Osteocyte (in vitro differentiated cells): Measurements from ENCODE around the gene WDR72. TPM values are rescaled to one million over a fixed set of nuclear protein-coding genes. Genes with fewer than 3 reads are reported as not detected.

Experiments used
- DNase-seq: peaks from one replicate; pipeline ENCODE4 v3.0.0; 2021; ENCODE audit warnings: mixed read lengths; ENCODE audit not compliant: unreplicated experiment; ENCODE audit errors: extremely low spot score
- H3K27ac Mint-ChIP-seq: one replicate; pipeline ENCODE4 v1.8.0; 2021; ENCODE audit warnings: mild to moderate bottlenecking, mixed read lengths; ENCODE audit not compliant: unreplicated experiment
- H3K27me3 Mint-ChIP-seq: one replicate; pipeline ENCODE4 v1.8.0; 2021; ENCODE audit warnings: mixed read lengths; ENCODE audit not compliant: unreplicated experiment
- H3K36me3 Mint-ChIP-seq: one replicate; pipeline ENCODE4 v1.8.0; 2021; ENCODE audit warnings: mixed read lengths; ENCODE audit not compliant: unreplicated experiment
- H3K4me1 Mint-ChIP-seq: one replicate; pipeline ENCODE4 v1.8.0; 2021; ENCODE audit warnings: mixed read lengths; ENCODE audit not compliant: unreplicated experiment
- H3K4me3 Mint-ChIP-seq: one replicate; pipeline ENCODE4 v1.8.0; 2021; ENCODE audit warnings: mild to moderate bottlenecking, moderate library complexity, mixed read lengths; ENCODE audit not compliant: unreplicated experiment
- H3K9me3 Mint-ChIP-seq: one replicate; pipeline ENCODE4 v1.8.0; 2021; ENCODE audit warnings: mixed read lengths; ENCODE audit not compliant: unreplicated experiment
- CTCF ChIP-seq: fragments of 200-600 bp; sonication (generic); IDR thresholded peaks from 2 replicates; pipeline ENCODE4 v1.5.0; 2021; ENCODE audit warnings: antibody characterized with exemption, mild to moderate bottlenecking, moderate library complexity
- total RNA-seq: library from RNA; stranded (reverse); gene quantifications from 2 replicates; pipeline ENCODE4 v1.2.1, GENCODE V29; 2021

Gene WDR72
- total RNA-seq, 1 donor from 2014 or later = 0.38 TPM

GRCh38 chr15:53482055-53482454, 277.4 kb downstream of the WDR72 start:
- no peaks in the 10 kb centered on the region for H3K9me3 Mint-ChIP-seq
- H3K4me3 Mint-ChIP-seq = no peak overlapping the region
- H3K36me3 Mint-ChIP-seq = no peaks in the 10 kb centered on the region
- no peak for DNase-seq
- H3K27me3 Mint-ChIP-seq = no peaks in the 10 kb centered on the region
- no peak overlapping the region for H3K27ac Mint-ChIP-seq
- no peaks in the 10 kb centered on the region for H3K4me1 Mint-ChIP-seq
- TF ChIP-seq CTCF = no peak

DNA sequence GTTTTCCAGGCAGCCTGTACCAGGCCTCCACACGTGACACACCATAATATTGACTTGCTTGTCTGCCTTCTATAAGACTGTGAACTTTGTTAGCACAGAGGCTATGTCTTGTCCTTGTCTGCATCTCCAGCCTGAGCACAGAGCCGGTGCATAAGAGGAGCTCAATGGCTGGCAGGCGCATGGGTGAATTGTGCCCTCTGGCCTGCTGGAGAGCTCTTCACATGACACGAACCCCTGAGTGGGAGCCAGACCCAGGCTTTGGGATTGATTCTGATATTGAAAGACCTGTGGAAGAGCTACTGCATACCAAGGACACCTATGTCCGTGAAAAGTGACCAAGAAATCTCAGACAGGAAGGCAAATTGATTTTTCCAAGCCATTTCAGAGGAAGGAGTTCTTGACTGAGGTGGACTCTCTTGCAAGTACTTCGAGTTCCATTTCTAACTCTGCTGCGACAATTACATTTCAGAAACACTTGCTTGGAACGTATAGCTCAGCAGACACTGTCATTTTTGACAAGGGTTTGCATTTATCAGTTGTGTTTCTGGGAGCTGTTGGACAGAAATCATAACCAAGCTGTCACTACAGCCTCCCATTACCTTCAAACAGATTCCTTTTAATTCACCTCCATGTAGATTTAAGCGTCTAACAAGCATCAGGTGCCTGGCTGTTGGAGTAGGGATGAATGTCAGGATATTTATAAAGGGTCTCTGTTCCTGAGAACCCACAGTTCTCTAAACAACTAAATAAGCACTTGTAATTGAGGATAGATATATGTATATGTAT, 281.3 kb downstream of the WDR72 start:
- DNase-seq = no peak
- no peak overlapping the region for H3K27ac Mint-ChIP-seq
- H3K36me3 Mint-ChIP-seq = no peaks in the 10 kb centered on the region
- no peaks in the 10 kb centered on the region for H3K9me3 Mint-ChIP-seq
- TF ChIP-seq CTCF = no peak
- no peaks in the 10 kb centered on the region for H3K4me1 Mint-ChIP-seq
- H3K27me3 Mint-ChIP-seq = no peaks in the 10 kb centered on the region
- no peak overlapping the region for H3K4me3 Mint-ChIP-seq

GRCh38 chr15:53473886-53474285, 285.6 kb downstream of the WDR72 start:
- no peaks in the 10 kb centered on the region for H3K9me3 Mint-ChIP-seq
- no peak overlapping the region for H3K27ac Mint-ChIP-seq
- no peaks in the 10 kb centered on the region for H3K27me3 Mint-ChIP-seq
- TF ChIP-seq CTCF = no peak
- H3K4me3 Mint-ChIP-seq = no peak overlapping the region
- H3K4me1 Mint-ChIP-seq = no peaks in the 10 kb centered on the region
- no peaks in the 10 kb centered on the region for H3K36me3 Mint-ChIP-seq
- DNase-seq = no peak

GRCh38 chr15:53473435-53473834, 286.0 kb downstream of the WDR72 start:
- H3K36me3 Mint-ChIP-seq = no peaks in the 10 kb centered on the region
- no peaks in the 10 kb centered on the region for H3K4me1 Mint-ChIP-seq
- no peak for DNase-seq
- no peaks in the 10 kb centered on the region for H3K9me3 Mint-ChIP-seq
- H3K27ac Mint-ChIP-seq = no peak overlapping the region
- no peaks in the 10 kb centered on the region for H3K27me3 Mint-ChIP-seq
- TF ChIP-seq CTCF = no peak
- H3K4me3 Mint-ChIP-seq = no peak overlapping the region

DNA sequence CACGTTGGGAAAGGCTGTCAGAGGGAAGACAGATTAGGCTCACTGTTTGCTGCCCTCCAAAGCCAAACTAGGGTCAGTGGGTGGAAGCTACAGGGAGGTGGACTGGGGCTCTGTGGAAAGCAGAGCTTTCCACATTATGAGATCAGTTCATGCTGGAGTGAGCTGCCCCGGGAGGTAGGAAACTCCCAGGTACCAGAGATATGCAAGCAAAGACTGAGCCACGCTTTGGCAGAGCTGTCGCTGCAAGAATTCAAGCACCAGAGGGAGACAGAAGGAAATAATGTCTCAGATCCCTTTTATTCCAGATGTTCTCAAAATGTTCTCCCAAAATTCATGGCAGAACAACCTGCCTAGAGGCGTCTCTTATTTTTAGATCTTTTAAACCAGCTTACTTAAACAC, 286.6 kb downstream of the WDR72 start:
- no peak for DNase-seq
- Mint-ChIP-seq H3K27me3 (no peaks in the 10 kb centered on the region), H3K4me3 (no peak overlapping the region), H3K9me3 (no peaks in the 10 kb centered on the region), H3K36me3 (no peaks in the 10 kb centered on the region), H3K4me1 (no peaks in the 10 kb centered on the region), H3K27ac (no peak overlapping the region)
- TF ChIP-seq CTCF = no peak
